Heart left ventricle (tissue), 16 donors: ENCODE results near the gene GPR68. TPM values are rescaled to one million over a fixed set of nuclear protein-coding genes. Genes with fewer than 3 reads are reported as not detected.

ENCODE experiments used
- ATAC-seq, 4 donors: fragments of 200-7000 bp; cut with Tn5 transposase; one replicate each; pipeline ENCODE4 v1.9.1; 2020 to 2022; ENCODE audit warnings: moderate library complexity in 4 of 4, mild to moderate bottlenecking in 3 of 4, moderate number of reproducible peaks in 1 of 4
- DNase-seq, 5 donors: peaks; one replicate each; pipeline ENCODE4 v3.0.0-alpha.2; 2020
- H3K27ac ChIP-seq, 12 donors: fragments of 200-600 bp; sonication (generic) in 4 of 12; one replicate each; pipeline versions ENCODE4 v1.5.0 to v1.8.0; 2016 to 2022; ENCODE audit warnings: mild to moderate bottlenecking in 2 of 12
- H3K27me3 ChIP-seq, 9 donors: fragments of 200-600 bp; sonication (generic) in 2 of 9; one replicate each; pipeline versions ENCODE4 v1.5.1 to v1.8.0; 2016 to 2022; ENCODE audit warnings: mild to moderate bottlenecking in 3 of 9
- H3K36me3 ChIP-seq, 9 donors: fragments of 200-600 bp; sonication (generic) in 2 of 9; one replicate each; pipeline versions ENCODE4 v1.5.0 to v1.8.0; 2018 to 2022; ENCODE audit warnings: mild to moderate bottlenecking in 2 of 9
- H3K4me1 ChIP-seq, 12 donors: fragments of 200-600 bp; sonication (generic) in 4 of 12; one replicate each; pipeline versions ENCODE4 v1.5.0 to v1.8.0; 2016 to 2022; ENCODE audit warnings: mild to moderate bottlenecking in 3 of 12
- H3K4me3 ChIP-seq, 12 donors: fragments of 200-600 bp; sonication (generic) in 4 of 12; one replicate each; pipeline versions ENCODE4 v1.5.0 to v1.8.0; 2017 to 2022; ENCODE audit warnings: mild to moderate bottlenecking in 9 of 12, moderate library complexity in 4 of 12
- H3K9me3 ChIP-seq, 12 donors: fragments of 200-600 bp; sonication (generic) in 4 of 12; one replicate each; pipeline versions ENCODE4 v1.5.0 to v1.8.0; 2016 to 2022; ENCODE audit warnings: mild to moderate bottlenecking in 1 of 12
- POLR2A ChIP-seq, 2 donors: fragments of 450-650 bp; IDR thresholded peaks; one replicate each; pipeline ENCODE4 v1.6.1; 2017; ENCODE audit warnings: antibody characterized with exemption in 2 of 2, mild to moderate bottlenecking in 2 of 2, moderate library complexity in 2 of 2
- WGBS, 4 donors: extraction: QIAGEN DNeasy Blood & Tissue Kit in 2 of 4; methylation state at CpG; one replicate each; pipeline versions ENCODE4 v1.1.5 to v1.1.7; 2013 to 2018; 5-methylcytosine and 5-hydroxymethylcytosine counted together
- intact Hi-C, 10 donors: fragments of 100-400 bp; cut with DNase I; formaldehyde crosslinking; loops; one replicate each; pipeline versions ENCODE4 v1.11.1 to v1.14.2; 2022
- polyA plus RNA-seq, 2 donors: library from polyadenylated mRNA; stranded (reverse); fragments of 200-250 nt; gene quantifications; one replicate each; pipeline ENCODE4 v1.2.3, GENCODE V29; 2013
- total RNA-seq, 9 donors: library from RNA; depleted of rRNA in 2 of 9; stranded (reverse); fragments of >200 nt in 2 of 9; fragmentation: NEBNext Ultra II Directional in 3 of 9; extraction: Animal tissue kit (Norgen Biotek cat#: 25700) in 3 of 9; gene quantifications; one replicate each; pipeline versions ENCODE4 v1.1.0 to v1.2.4, GENCODE V29; 2016 to 2023
- TF ChIP-seq, protein P1 (sequence below), 12 donors: fragments of 200-600 bp; sonication (generic) in 4 of 12; IDR thresholded peaks; one replicate each; pipeline versions ENCODE4 v1.5.0 to v1.8.0; 2018 to 2022; ENCODE audit warnings: antibody characterized with exemption in 12 of 12, mild to moderate bottlenecking in 5 of 12
- donor health status: ischemic (EF 13 %, LVEDD 7.1; RV severe dilation, severe dysfunction).
- donor health status: healthy with polysubstance abuse.
- donor health status: DM: no; HTN: yes; CAD: no.
- donor health status: DM: no; HTN: no; CAD: no.
- donor health status: ischemic (EF 25% LVEDD 6.9; RV normal size, moderate dysfunction).
- donor health status: ischemic (EF 25% LVEDD 5.7; RV mildly dilated, moderate dysfunction).
- donor health status: healthy.
- donor health status: DM: yes; HTN: yes; CAD: no.
- donor health status: ischemic (EF 35%, LVEDD 5.7; RV mildly dilated, moderate dysfunction).
- donor health status: nonischemic (EF 11% LVEDD 7.7; RV severe dilation, severe dysfunction).
- donor health status: DM: yes; HTN: yes; CAD: no.
- donor health status: PGD.
- donor health status: ischemic (EF 29% LVEDD 5.4; RV normal size, mild dysfunction).
- donor health status: nonischemic (EF 23%, LVEDD 6.1; RV moderate dilation, normal function).

Gene GPR68
- total and polyA plus RNA-seq, 11 donors: 0.08 to 2.6 (median 0.59) TPM; not detected in 1

GRCh38 chr14:91261115-91261514 is 16.6 kb upstream of the GPR68 start:
- H3K36me3 ChIP-seq: no peaks in the 10 kb centered on the region
- H3K9me3 ChIP-seq: peaks cover 0 to 6% (median 0%) of the 10 kb centered on the region in 12 donors
- intact Hi-C loops: no loop called here
- peaks cover 0 to 21% (median 0%) of the 10 kb centered on the region in 9 donors for H3K27me3 ChIP-seq
- no peak overlapping the region for H3K4me3 ChIP-seq
- TF ChIP-seq POLR2A (IDR thresholded peaks at IDR 0.05): no peak
- TF ChIP-seq, protein P1, sequence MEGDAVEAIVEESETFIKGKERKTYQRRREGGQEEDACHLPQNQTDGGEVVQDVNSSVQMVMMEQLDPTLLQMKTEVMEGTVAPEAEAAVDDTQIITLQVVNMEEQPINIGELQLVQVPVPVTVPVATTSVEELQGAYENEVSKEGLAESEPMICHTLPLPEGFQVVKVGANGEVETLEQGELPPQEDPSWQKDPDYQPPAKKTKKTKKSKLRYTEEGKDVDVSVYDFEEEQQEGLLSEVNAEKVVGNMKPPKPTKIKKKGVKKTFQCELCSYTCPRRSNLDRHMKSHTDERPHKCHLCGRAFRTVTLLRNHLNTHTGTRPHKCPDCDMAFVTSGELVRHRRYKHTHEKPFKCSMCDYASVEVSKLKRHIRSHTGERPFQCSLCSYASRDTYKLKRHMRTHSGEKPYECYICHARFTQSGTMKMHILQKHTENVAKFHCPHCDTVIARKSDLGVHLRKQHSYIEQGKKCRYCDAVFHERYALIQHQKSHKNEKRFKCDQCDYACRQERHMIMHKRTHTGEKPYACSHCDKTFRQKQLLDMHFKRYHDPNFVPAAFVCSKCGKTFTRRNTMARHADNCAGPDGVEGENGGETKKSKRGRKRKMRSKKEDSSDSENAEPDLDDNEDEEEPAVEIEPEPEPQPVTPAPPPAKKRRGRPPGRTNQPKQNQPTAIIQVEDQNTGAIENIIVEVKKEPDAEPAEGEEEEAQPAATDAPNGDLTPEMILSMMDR (IDR thresholded peaks at IDR 0.05): no peak
- 80 to 97% (median 94%) methylated on average over 5 of the region's 5 CpGs for WGBS, 4 donors
- no peak for ATAC-seq
- H3K4me1 ChIP-seq: peaks cover 0 to 33% (median 10%) of the 10 kb centered on the region in 12 donors
- peak in 1 of 5 donors; percentile 4 for DNase-seq
- H3K27ac ChIP-seq: no peak overlapping the region

DNA sequence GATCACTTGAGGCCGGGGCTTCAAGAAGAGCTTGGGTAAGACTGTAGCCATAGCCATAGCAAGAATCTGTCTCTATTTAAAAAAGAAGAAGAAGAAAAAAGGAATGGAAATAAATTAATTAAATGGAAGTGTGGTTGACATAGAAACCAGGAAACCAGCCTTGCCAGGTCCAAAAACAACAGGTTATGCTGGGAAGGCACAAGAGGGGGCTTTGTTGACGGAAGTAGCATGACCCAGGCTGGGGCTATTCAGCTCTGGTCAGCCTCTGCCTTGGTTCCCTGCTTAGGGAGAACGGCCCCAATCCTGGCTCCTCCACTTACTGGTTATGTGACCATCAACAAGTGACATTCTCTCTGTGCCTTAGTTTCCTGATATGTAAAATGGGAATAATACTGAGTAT is 14.4 kb upstream of the GPR68 start:
- H3K27ac ChIP-seq: peak overlapping the region in 5 of 12 donors; percentile 1 to 67 (median 28)
- H3K9me3 ChIP-seq: peaks cover 0 to 6% (median 0%) of the 10 kb centered on the region in 12 donors
- H3K4me1 ChIP-seq: peaks cover 0 to 40% (median 8%) of the 10 kb centered on the region in 12 donors
- no peak for TF ChIP-seq POLR2A (IDR thresholded peaks at IDR 0.05)
- TF ChIP-seq, protein P1 (IDR thresholded peaks at IDR 0.05): no peak
- H3K27me3 ChIP-seq: peaks cover 0 to 2% (median 0%) of the 10 kb centered on the region in 9 donors
- 93 to 94% (median 94%) methylated on average over 3 of the region's 3 CpGs for WGBS, 4 donors
- ATAC-seq (no peak), DNase-seq (peak in 1 of 5 donors; percentile 15)
- no peak overlapping the region for H3K4me3 ChIP-seq
- no peaks in the 10 kb centered on the region for H3K36me3 ChIP-seq
- intact Hi-C loops: no loop called here

DNA sequence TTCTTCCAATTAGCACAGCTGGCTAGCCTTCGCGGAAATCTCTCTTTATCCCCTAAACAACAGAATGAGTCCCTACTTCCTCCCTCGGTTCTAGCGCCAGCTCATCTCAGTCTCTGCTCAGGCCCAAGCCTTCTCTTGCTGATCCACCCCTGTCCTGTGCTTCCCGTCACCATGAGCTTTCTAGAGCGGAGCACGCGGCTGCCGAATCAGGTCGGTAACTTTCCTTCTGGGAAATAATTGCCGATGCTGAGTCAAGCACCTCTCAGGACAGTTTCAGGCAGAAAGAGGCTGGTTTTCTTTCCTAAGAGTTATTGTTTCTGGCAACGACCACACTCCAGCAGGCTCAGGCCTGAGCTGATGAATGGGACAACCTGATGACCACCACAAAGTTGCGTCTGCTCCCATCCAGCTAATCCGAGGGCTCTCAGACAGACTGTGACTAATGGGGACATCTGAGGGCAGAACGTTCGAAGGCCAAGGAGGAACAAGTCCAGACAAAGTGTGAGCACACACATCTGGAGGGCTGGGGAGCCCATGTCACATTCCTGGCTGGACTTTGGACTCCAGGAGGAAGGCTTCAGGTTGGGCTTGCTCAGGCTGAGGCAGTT is 13.6 kb upstream of the GPR68 start:
- peaks cover 0 to 42% (median 10%) of the 10 kb centered on the region in 12 donors for H3K4me1 ChIP-seq
- no peaks in the 10 kb centered on the region for H3K36me3 ChIP-seq
- peak overlapping the region in 10 of 12 donors; percentile 3 to 67 (median 50) for H3K27ac ChIP-seq
- intact Hi-C loops: no loop called here
- ATAC-seq (peak; percentile 67 to 89 (median 86)), DNase-seq (peak in 3 of 5 donors; percentile 50 to 79 (median 63))
- H3K9me3 ChIP-seq: peaks cover 0 to 6% (median 0%) of the 10 kb centered on the region in 12 donors
- no peak overlapping the region for H3K4me3 ChIP-seq
- TF ChIP-seq POLR2A (IDR thresholded peaks at IDR 0.05): no peak
- TF ChIP-seq, protein P1 (IDR thresholded peaks at IDR 0.05): no peak
- WGBS, 4 donors: 66 to 76% (median 73%) methylated on average over 16 of the region's 16 CpGs
- no peaks in the 10 kb centered on the region for H3K27me3 ChIP-seq

- peaks cover 0 to 6% (median 0%) of the 10 kb centered on the region in 9 donors for H3K27me3 ChIP-seq
- DNase-seq (no peak), ATAC-seq (no peak)
- H3K4me1 ChIP-seq: peaks cover 0 to 49% (median 15%) of the 10 kb centered on the region in 12 donors
- WGBS, 4 donors: 31 to 37% (median 33%) methylated on average over 8 of the region's 8 CpGs
- H3K9me3 ChIP-seq: peaks cover 0 to 6% (median 0%) of the 10 kb centered on the region in 12 donors
- intact Hi-C loops: no loop called here
- H3K4me3 ChIP-seq: no peak overlapping the region
- peak overlapping the region in 10 of 12 donors; percentile 3 to 69 (median 56) for H3K27ac ChIP-seq
- TF ChIP-seq, protein P1 (IDR thresholded peaks at IDR 0.05): no peak
- TF ChIP-seq POLR2A (IDR thresholded peaks at IDR 0.05): no peak
- no peaks in the 10 kb centered on the region for H3K36me3 ChIP-seq
Measured at GRCh38 chr14:91257328-91258010, 13.0 kb upstream of the GPR68 start.
